Parathyroid adenoma (tissue), 2 donors: ENCODE results near the gene DYSF.

Experiments
- H2AFZ ChIP-seq: fragments of 300-600 bp; sonication (generic); one replicate; pipeline ENCODE4 v1.7.0; 2017; ENCODE audit warnings: antibody characterized with exemption, mild to moderate bottlenecking
- H3K27ac ChIP-seq: fragments of 300-600 bp; sonication (generic); one replicate; pipeline ENCODE4 v1.7.0; 2017
- H3K27me3 ChIP-seq: fragments of 300-600 bp; sonication (generic); one replicate; pipeline ENCODE4 v1.7.0; 2017; ENCODE audit warnings: low read length; ENCODE audit not compliant: control insufficient read depth, insufficient read depth
- H3K36me3 ChIP-seq: fragments of 300-600 bp; sonication (generic); one replicate; pipeline ENCODE4 v1.7.0; 2017; ENCODE audit warnings: low read length; ENCODE audit not compliant: control insufficient read depth, insufficient read depth
- H3K4me1 ChIP-seq: fragments of 300-600 bp; sonication (generic); one replicate; pipeline ENCODE4 v1.7.0; 2017; ENCODE audit warnings: control low read depth
- H3K4me2 ChIP-seq: fragments of 300-600 bp; sonication (generic); one replicate; pipeline ENCODE4 v1.7.0; 2017; ENCODE audit warnings: low read length
- H3K4me3 ChIP-seq: fragments of 300-600 bp; sonication (generic); one replicate; pipeline ENCODE4 v1.7.0; 2017; ENCODE audit warnings: low read depth, low read length
- H3K79me2 ChIP-seq: fragments of 300-600 bp; sonication (generic); one replicate; pipeline ENCODE4 v1.7.0; 2017; ENCODE audit warnings: control low read depth
- H3K9ac ChIP-seq: fragments of 300-600 bp; sonication (generic); one replicate; pipeline ENCODE4 v1.7.0; 2017; ENCODE audit warnings: mild to moderate bottlenecking
- H3K9me3 ChIP-seq: fragments of 300-600 bp; sonication (generic); one replicate; pipeline ENCODE4 v1.7.0; 2017; ENCODE audit warnings: low read length; ENCODE audit not compliant: control insufficient read depth
- TF ChIP-seq, protein P1 (sequence below): fragments of 300-600 bp; sonication (generic); IDR thresholded peaks from one replicate; pipeline ENCODE4 v1.7.0; 2017; ENCODE audit warnings: antibody characterized with exemption, mild to moderate bottlenecking
- donor health status: primary hyperparathyroidism.

The DYSF gene

DNA sequence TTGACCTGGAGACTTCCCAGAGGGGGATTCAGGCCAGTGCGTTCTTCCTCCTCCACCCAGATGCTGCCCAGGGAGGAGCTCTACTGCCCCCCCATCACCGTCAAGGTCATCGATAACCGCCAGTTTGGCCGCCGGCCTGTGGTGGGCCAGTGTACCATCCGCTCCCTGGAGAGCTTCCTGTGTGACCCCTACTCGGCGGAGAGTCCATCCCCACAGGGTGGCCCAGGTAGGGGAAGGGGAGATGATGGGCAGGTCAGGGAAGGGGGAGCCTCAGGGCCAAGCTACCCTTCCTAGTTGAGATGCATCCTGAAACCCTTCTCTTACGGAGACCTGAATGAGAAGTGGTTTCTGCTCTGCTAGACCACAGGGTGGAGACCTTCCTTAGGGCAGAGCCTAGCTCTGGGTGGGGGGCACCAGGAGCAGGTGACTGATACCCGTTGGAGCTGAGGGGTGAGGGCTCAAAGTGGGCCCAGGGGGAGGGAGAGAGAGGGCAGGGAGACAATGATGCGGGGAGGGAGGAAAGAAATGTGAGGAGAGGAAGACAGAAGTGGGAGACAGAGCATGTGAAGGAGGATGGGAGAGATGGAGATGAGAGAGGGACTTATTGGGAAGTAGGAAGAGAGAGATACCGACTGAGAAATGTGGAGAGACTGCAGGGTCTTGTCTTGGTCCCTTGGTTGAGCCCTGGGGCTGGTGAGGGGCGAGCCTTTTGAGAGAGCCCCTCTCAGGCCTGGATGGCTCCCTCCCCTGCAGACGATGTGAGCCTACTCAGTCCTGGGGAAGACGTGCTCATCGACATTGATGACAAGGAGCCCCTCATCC is 159.4 kb downstream of the DYSF start:
- Histone ChIP-seq H3K27me3 (no peaks in the 10 kb centered on the region), H3K4me3 (no peak overlapping the region), H3K36me3 (no peaks in the 10 kb centered on the region), H3K9ac (no peak overlapping the region), H3K9me3 (no peaks in the 10 kb centered on the region), H3K27ac (no peak overlapping the region), H3K4me1 (peaks cover 7% of the 10 kb centered on the region), H2AFZ (no peak overlapping the region), H3K79me2 (no peaks in the 10 kb centered on the region), H3K4me2 (no peak overlapping the region)
- TF ChIP-seq, protein P1, sequence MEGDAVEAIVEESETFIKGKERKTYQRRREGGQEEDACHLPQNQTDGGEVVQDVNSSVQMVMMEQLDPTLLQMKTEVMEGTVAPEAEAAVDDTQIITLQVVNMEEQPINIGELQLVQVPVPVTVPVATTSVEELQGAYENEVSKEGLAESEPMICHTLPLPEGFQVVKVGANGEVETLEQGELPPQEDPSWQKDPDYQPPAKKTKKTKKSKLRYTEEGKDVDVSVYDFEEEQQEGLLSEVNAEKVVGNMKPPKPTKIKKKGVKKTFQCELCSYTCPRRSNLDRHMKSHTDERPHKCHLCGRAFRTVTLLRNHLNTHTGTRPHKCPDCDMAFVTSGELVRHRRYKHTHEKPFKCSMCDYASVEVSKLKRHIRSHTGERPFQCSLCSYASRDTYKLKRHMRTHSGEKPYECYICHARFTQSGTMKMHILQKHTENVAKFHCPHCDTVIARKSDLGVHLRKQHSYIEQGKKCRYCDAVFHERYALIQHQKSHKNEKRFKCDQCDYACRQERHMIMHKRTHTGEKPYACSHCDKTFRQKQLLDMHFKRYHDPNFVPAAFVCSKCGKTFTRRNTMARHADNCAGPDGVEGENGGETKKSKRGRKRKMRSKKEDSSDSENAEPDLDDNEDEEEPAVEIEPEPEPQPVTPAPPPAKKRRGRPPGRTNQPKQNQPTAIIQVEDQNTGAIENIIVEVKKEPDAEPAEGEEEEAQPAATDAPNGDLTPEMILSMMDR, result no peak

- H3K4me1 ChIP-seq, result peaks cover 7% of the 10 kb centered on the region
- TF ChIP-seq, protein P1, result no peak
- no peak overlapping the region for H3K9ac ChIP-seq
- no peak overlapping the region for H2AFZ ChIP-seq
- H3K27ac ChIP-seq, result no peak overlapping the region
- no peak overlapping the region for H3K4me2 ChIP-seq
- H3K27me3 ChIP-seq, result no peaks in the 10 kb centered on the region
- H3K4me3 ChIP-seq, result no peak overlapping the region
- no peaks in the 10 kb centered on the region for H3K36me3 ChIP-seq
- no peaks in the 10 kb centered on the region for H3K9me3 ChIP-seq
- H3K79me2 ChIP-seq, result no peaks in the 10 kb centered on the region
Measured at GRCh38 chr2:71613403-71613952, 160.1 kb downstream of the DYSF start.

DNA sequence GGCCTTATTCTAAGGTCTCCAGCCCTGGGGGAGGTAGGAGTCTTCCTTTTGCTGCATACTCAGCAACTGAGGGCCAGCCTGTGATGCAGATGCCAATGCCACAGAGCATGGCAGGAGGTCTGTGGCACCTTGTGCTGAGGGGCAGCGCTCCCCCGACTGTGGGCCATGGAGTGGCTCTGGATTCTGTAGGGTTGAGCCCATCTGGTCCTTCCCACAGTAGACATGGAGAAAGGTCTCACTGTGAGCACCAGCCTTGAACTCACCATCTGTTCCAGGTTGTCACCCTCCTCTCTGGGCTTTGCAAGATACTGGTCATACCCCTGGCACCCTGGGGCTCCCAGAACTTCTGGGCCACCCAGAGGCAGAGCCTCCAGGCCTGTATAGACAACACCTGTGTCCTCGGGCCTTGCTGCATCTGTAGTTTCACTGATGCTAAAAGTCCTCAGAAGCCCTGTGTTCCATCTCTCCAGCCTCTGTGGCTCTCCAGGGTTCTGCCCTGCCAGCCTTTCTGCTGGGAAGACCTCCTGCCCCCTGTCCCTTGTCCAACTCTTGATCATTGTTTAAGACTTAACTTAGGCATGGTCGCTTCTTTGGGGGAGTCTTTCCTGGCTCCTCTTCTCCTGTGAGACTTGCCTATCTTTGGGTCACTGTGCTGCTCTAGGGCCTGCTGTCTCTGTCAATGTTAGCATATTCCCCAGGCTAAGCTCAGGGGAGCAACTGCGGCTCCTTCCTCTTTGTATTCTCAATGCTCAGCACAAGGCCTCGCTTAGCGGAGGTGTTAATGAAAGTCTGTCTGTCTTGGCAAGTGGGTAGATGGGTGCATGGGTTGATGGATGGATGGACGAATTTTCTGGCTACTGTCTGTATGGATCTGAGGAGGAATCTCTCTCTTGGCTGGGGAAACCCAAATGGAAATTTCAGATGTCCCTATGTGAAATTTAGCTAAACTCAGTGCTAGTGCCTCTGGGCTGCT is 160.9 kb downstream of the DYSF start:
- Histone ChIP-seq H3K36me3 (no peaks in the 10 kb centered on the region), H3K9ac (no peak overlapping the region), H2AFZ (no peak overlapping the region), H3K27me3 (no peaks in the 10 kb centered on the region), H3K79me2 (no peaks in the 10 kb centered on the region), H3K4me1 (peaks cover 6% of the 10 kb centered on the region), H3K4me2 (no peak overlapping the region), H3K4me3 (no peak overlapping the region), H3K27ac (no peak overlapping the region), H3K9me3 (no peaks in the 10 kb centered on the region)
- TF ChIP-seq, protein P1, result no peak

DNA sequence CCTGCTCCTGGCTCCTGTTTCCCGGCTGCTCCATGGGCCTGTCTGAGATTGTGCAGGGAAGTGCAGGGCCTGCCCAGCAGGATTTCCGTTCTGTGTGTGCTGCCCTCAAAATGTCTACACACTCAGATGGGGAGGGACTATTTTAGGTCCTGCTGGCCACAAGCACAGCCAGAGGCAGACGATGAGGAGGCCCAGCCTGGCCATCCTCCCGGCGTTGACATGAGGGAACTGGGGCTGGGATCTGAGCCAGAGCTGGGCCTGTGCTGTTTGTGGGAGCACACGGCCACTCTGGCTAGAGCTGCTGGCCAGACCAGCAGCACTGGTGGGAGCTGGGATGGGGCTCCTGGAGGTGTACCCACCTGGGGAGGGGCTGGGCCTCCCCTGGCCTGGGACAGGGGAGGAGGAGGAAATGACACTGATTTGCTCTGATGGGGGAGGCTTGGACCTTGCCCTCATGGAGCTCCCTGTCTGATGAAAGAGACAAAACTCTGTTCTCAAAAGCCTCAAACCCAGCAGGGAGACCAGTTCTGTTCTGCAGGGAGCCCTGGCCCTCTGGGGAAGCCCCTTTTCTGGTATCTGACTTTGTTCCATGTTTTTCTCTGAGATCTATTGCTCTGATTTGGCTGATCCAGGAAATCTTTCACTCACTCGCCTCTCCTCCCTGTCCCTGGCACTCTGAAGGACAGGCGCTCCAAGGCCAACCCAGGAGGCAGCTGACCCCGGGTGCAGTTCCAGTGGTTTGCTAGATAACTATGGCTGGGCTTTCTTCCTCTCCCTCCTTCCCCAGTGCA is 161.8 kb downstream of the DYSF start:
- no peak overlapping the region for H3K9ac ChIP-seq
- H2AFZ ChIP-seq, result peak overlapping the region; percentile 31
- H3K36me3 ChIP-seq, result no peaks in the 10 kb centered on the region
- no peaks in the 10 kb centered on the region for H3K79me2 ChIP-seq
- no peaks in the 10 kb centered on the region for H3K27me3 ChIP-seq
- H3K9me3 ChIP-seq, result no peaks in the 10 kb centered on the region
- H3K27ac ChIP-seq, result no peak overlapping the region
- TF ChIP-seq, protein P1, result no peak
- no peak overlapping the region for H3K4me3 ChIP-seq
- H3K4me2 ChIP-seq, result no peak overlapping the region
- H3K4me1 ChIP-seq, result no peaks in the 10 kb centered on the region
